Mesendoderm (in vitro differentiated cells): ENCODE results near the gene UHRF2. TPM values are rescaled to one million over a fixed set of nuclear protein-coding genes. Genes with fewer than 3 reads are reported as not detected.
"Not testable (repeated sequence)": the region's sequence is repeated elsewhere in the genome, so short reads cannot be mapped to it uniquely, and the experiment has no call there.

Experiments
- DNase-seq: peaks from one replicate; pipeline ENCODE4 v3.0.0; 2013
- H2AK5ac ChIP-seq: 2 replicates; pipeline ENCODE4 v1.6.1; 2013; ENCODE audit warnings: low read length, inconsistent platforms
- H2BK120ac ChIP-seq: 2 replicates; pipeline ENCODE4 v1.6.1; 2013; ENCODE audit warnings: low read depth, mild to moderate bottlenecking, low read length, moderate library complexity, mixed read lengths
- H2BK15ac ChIP-seq: replicated peaks from 2 replicates; pipeline ENCODE4 v1.6.1; 2013; ENCODE audit warnings: low read depth, mild to moderate bottlenecking, moderate library complexity
- H2BK5ac ChIP-seq: 2 replicates; pipeline ENCODE4 v1.6.1; 2013; ENCODE audit warnings: low read length, inconsistent platforms
- H3K18ac ChIP-seq: 2 replicates; pipeline ENCODE4 v1.6.1; 2013; ENCODE audit warnings: mild to moderate bottlenecking, low read length, mixed read lengths
- H3K23ac ChIP-seq: one replicate; pipeline ENCODE4 v1.6.1; 2013; ENCODE audit warnings: low read length
- H3K27ac ChIP-seq: 2 replicates; pipeline ENCODE4 v1.5.1; 2013; ENCODE audit warnings: low read depth, mild to moderate bottlenecking, inconsistent platforms, low read length, moderate library complexity
- H3K27me3 ChIP-seq: 2 replicates; pipeline ENCODE4 v1.6.1; 2013; ENCODE audit warnings: low read length, control low read depth, mild to moderate bottlenecking, inconsistent platforms; ENCODE audit not compliant: insufficient read depth, poor library complexity
- H3K36me3 ChIP-seq: 2 replicates; pipeline ENCODE4 v1.6.1; 2013; ENCODE audit warnings: low read length, inconsistent platforms; ENCODE audit not compliant: control insufficient read depth, insufficient read depth
- H3K4ac ChIP-seq: one replicate; pipeline ENCODE4 v1.6.1; 2013; ENCODE audit warnings: low read depth, mild to moderate bottlenecking, low read length, moderate library complexity
- H3K4me1 ChIP-seq: 2 replicates; pipeline ENCODE4 v1.6.1; 2013; ENCODE audit warnings: low read depth, low read length, inconsistent platforms; ENCODE audit not compliant: control insufficient read depth
- H3K4me2 ChIP-seq: 2 replicates; pipeline ENCODE4 v1.6.1; 2013; ENCODE audit warnings: low read length
- H3K4me3 ChIP-seq: 2 replicates; pipeline ENCODE4 v1.5.1; 2013; ENCODE audit warnings: mild to moderate bottlenecking, low read length
- H3K56ac ChIP-seq: one replicate; pipeline ENCODE4 v1.6.1; 2013; ENCODE audit warnings: low read length
- H3K79me1 ChIP-seq: 2 replicates; pipeline ENCODE4 v1.6.1; 2013; ENCODE audit warnings: low read length, inconsistent platforms
- H3K79me2 ChIP-seq: 2 replicates; pipeline ENCODE4 v1.6.1; 2013; ENCODE audit warnings: mild to moderate bottlenecking, low read length; ENCODE audit not compliant: control insufficient read depth, insufficient read depth
- H3K9ac ChIP-seq: 2 replicates; pipeline ENCODE4 v1.6.1; 2013; ENCODE audit warnings: low read length, inconsistent platforms
- H4K5ac ChIP-seq: one replicate; pipeline ENCODE4 v1.6.1; 2013; ENCODE audit warnings: low read length
- H4K8ac ChIP-seq: one replicate; pipeline ENCODE4 v1.6.1; 2013; ENCODE audit warnings: low read depth, mild to moderate bottlenecking, control low read depth, low read length, moderate library complexity
- WGBS: extraction: QIAGEN DNeasy Blood & Tissue Kit; methylation state at CpG from one replicate; pipeline ENCODE4 v1.1.7; 2013; ENCODE audit warnings: low lambda C conversion rate, missing lambda C conversion rate; ENCODE audit not compliant: insufficient coverage; ENCODE audit errors: extremely low coverage; 5-methylcytosine and 5-hydroxymethylcytosine counted together
- polyA plus RNA-seq, 2 experiments: library from polyadenylated mRNA; stranded (reverse); fragments of 200-250 nt; gene quantifications; one replicate each; pipeline ENCODE4 v1.2.3, GENCODE V29; 2013

Gene UHRF2
- 22.4 TPM for polyA plus RNA-seq (2013, experiment 1 of 2)
- polyA plus RNA-seq (2013, experiment 2 of 2): 23.4 TPM

DNA sequence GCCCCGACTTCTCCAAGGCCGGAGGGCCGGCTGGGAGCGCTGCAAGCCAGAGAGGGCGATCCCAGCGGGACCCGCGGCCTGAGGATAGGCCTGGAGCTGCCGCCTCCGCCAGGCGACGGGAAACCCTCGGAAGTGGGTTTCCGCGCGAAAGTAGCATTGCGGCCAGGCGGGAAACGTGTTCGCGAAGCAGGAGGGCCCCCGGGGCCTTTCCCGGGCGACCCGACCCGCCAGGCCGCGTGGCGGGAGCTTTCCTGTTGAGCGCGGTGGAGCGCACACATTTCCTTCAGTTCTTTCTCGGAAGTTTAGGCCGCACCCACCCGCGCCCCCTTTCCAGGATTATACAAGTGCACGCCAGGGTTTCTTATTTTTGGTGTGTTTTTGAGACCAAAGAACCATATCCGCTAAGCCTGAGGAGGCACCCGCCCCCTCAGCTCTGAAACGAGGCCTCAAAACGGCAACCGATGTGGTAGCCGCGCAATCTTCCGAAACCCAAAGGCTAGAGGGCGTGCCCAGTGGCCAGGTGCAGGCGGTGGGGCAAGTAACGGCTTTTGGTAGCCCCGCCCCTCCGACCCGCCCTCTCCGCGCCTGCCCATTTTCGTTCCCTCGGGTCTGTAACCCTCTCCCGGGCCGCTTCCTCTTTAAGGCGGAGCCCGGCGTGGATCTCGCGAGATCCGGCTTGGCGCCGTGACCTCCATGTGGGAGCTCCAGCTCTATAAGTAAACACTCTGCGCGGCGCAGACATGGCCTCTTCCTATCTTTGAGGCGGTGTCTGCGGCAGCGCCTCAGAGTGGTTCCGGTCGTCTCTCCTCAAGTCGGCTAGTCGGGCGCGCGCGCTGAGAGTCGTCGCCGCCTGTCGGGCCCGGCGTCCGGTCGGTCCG lies at the start of gene UHRF2:
UHRF2 (plus strand) TSS at position 713 of the 878 bp plus-strand sequence. CDS start 292 bp downstream, outside the sequence.
- H3K4ac ChIP-seq: peak within 1 kb of the TSS; percentile 100
- H2BK120ac ChIP-seq: peak within 1 kb of the TSS; percentile 56
- no CpG with 5 or more reads among the region's 88 CpGs for WGBS
- peak within 1 kb of the TSS; percentile 89 for H3K23ac ChIP-seq
- H3K27me3 ChIP-seq: no peaks in the 10 kb centered on the region
- H4K8ac ChIP-seq: peak within 1 kb of the TSS; percentile 100
- peak within 1 kb of the TSS; percentile 98 for H3K27ac ChIP-seq
- H3K9ac ChIP-seq: peak within 1 kb of the TSS; percentile 85
- peak within 1 kb of the TSS; percentile 98 for H4K5ac ChIP-seq
- H3K4me3 ChIP-seq: peak within 1 kb of the TSS; percentile 69
- H3K36me3 ChIP-seq: no peaks in the 10 kb centered on the region
- peaks cover 40% of the 10 kb centered on the region for H3K79me2 ChIP-seq
- H2AK5ac ChIP-seq: no peak within 1 kb of the TSS
- DNase-seq: peak; percentile 99
- peak within 1 kb of the TSS; percentile 97 for H3K18ac ChIP-seq
- H3K79me1 ChIP-seq: peaks cover 6% of the 10 kb centered on the region
- H2BK5ac ChIP-seq: peak within 1 kb of the TSS; percentile 55
- no peak within 1 kb of the TSS for H2BK15ac ChIP-seq
- peak within 1 kb of the TSS; percentile 91 for H3K56ac ChIP-seq
- peaks cover 2% of the 10 kb centered on the region for H3K4me1 ChIP-seq
- H3K4me2 ChIP-seq: peak within 1 kb of the TSS; percentile 84

- H3K27me3 ChIP-seq: no peaks in the 10 kb centered on the region
- no peak overlapping the region for H2BK15ac ChIP-seq
- H3K4me2 ChIP-seq: no peak overlapping the region
- 100% methylated on average over 1 of the region's 4 CpGs for WGBS
- no peak overlapping the region for H2BK5ac ChIP-seq
- H3K56ac ChIP-seq: no peak overlapping the region
- H3K27ac ChIP-seq: no peak overlapping the region
- no peak for DNase-seq
- H2AK5ac ChIP-seq: no peak overlapping the region
- no peaks in the 10 kb centered on the region for H3K79me1 ChIP-seq
- H4K5ac ChIP-seq: no peak overlapping the region
- H3K18ac ChIP-seq: no peak overlapping the region
- no peaks in the 10 kb centered on the region for H3K4me1 ChIP-seq
- H3K36me3 ChIP-seq: no peaks in the 10 kb centered on the region
- no peak overlapping the region for H2BK120ac ChIP-seq
- no peak overlapping the region for H3K4me3 ChIP-seq
- no peak overlapping the region for H3K9ac ChIP-seq
- H3K79me2 ChIP-seq: no peaks in the 10 kb centered on the region
- H4K8ac ChIP-seq: no peak overlapping the region
- H3K4ac ChIP-seq: no peak overlapping the region
- no peak overlapping the region for H3K23ac ChIP-seq
Observed at GRCh38 chr9:6367128-6367890, 45.7 kb upstream of the UHRF2 start.

GRCh38 chr9:6368831-6369230 lies 44.2 kb upstream of the UHRF2 start:
- no peak overlapping the region for H3K4ac ChIP-seq
- H3K4me2 ChIP-seq: no peak overlapping the region
- no peak overlapping the region for H4K5ac ChIP-seq
- H3K4me3 ChIP-seq: no peak overlapping the region
- no peak overlapping the region for H2BK5ac ChIP-seq
- WGBS: no CpG with 5 or more reads among the region's 2 CpGs
- H3K4me1 ChIP-seq: no peaks in the 10 kb centered on the region
- H3K27me3 ChIP-seq: no peaks in the 10 kb centered on the region
- DNase-seq: no peak
- H3K23ac ChIP-seq: no peak overlapping the region
- no peak overlapping the region for H3K18ac ChIP-seq
- H3K79me1 ChIP-seq: no peaks in the 10 kb centered on the region
- no peak overlapping the region for H3K56ac ChIP-seq
- H2BK120ac ChIP-seq: no peak overlapping the region
- H3K27ac ChIP-seq: no peak overlapping the region
- H3K36me3 ChIP-seq: no peaks in the 10 kb centered on the region
- no peak overlapping the region for H2BK15ac ChIP-seq
- no peak overlapping the region for H2AK5ac ChIP-seq
- H3K79me2 ChIP-seq: no peaks in the 10 kb centered on the region
- no peak overlapping the region for H4K8ac ChIP-seq
- no peak overlapping the region for H3K9ac ChIP-seq

DNA sequence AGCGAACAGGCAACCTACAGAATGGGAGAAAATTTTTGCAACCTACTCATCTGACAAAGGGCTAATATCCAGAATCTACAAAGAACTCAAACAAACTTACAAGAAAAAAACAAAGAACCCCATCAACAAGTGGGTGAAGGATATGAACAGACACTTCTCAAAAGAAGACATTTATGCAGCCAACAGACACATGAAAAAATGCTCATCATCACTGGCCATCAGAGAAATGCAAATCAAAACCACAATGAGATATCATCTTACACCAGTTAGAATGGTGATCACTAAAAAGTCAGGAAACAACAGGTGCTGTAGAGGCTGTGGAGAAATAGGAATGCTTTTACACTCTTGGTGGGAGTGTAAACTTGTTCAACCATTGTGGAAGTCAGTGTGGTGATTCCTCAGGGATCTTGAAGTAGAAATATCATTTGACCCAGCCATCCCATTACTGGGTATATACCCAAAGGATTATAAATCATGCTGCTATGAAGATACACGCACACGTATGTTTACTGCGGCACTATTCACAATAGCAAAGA lies 31.5 kb upstream of the UHRF2 start:
- H3K27me3 ChIP-seq, H3K18ac ChIP-seq, H3K4me2 ChIP-seq, H3K9ac ChIP-seq, H4K8ac ChIP-seq, H3K4me1 ChIP-seq, H3K4me3 ChIP-seq, H2BK120ac ChIP-seq, H3K27ac ChIP-seq, H3K79me2 ChIP-seq, H3K36me3 ChIP-seq, H2BK5ac ChIP-seq, H4K5ac ChIP-seq, H2BK15ac ChIP-seq, H3K4ac ChIP-seq, DNase-seq, H2AK5ac ChIP-seq, H3K23ac ChIP-seq, H3K56ac ChIP-seq, H3K79me1 ChIP-seq: not testable (repeated sequence)
- no CpG with 5 or more reads among the region's 4 CpGs for WGBS

- no peak for DNase-seq
- H4K5ac ChIP-seq: no peak overlapping the region
- H3K4me3 ChIP-seq: no peak overlapping the region
Observed at GRCh38 chr9:6382681-6383080, 30.3 kb upstream of the UHRF2 start.

More at GRCh38 chr9:6382681-6383080, 30.3 kb upstream of the UHRF2 start:
- Histone ChIP-seq H2BK120ac (no peak overlapping the region), H3K27me3 (no peaks in the 10 kb centered on the region), H3K9ac (no peak overlapping the region), H3K4me1 (no peaks in the 10 kb centered on the region), H2BK15ac (no peak overlapping the region), H3K18ac (no peak overlapping the region), H4K8ac (no peak overlapping the region), H3K4me2 (no peak overlapping the region), H3K27ac (no peak overlapping the region), H2AK5ac (no peak overlapping the region), H3K56ac (no peak overlapping the region), H3K79me1 (no peaks in the 10 kb centered on the region), H3K23ac (no peak overlapping the region), H3K79me2 (no peaks in the 10 kb centered on the region), H3K36me3 (no peaks in the 10 kb centered on the region), H3K4ac (no peak overlapping the region), H2BK5ac (no peak overlapping the region)
- no CpG with 5 or more reads among the region's 1 CpG for WGBS
